Thoracic aorta (tissue), 2 donors: ENCODE measurements around the gene DHX15. TPM values are rescaled to one million over a fixed set of nuclear protein-coding genes. Genes with fewer than 3 reads are reported as not detected.

Experiments
- ATAC-seq: fragments of 150-250 bp; one replicate; pipeline ENCODE4 v1.8.0; 2017; ENCODE audit warnings: low read depth; ENCODE audit not compliant: insufficient number of reproducible peaks, low FRiP score
- DNase-seq: peaks from one replicate; pipeline ENCODE4 v3.0.0-alpha.2; 2020; ENCODE audit warnings: low spot score
- H3K27ac ChIP-seq, 2 donors: fragments of 200-600 bp; sonication (generic); 1 replicate in 1 of 2; 2 replicates in 1 of 2; pipeline ENCODE4 v1.5.1; 2016; ENCODE audit warnings: mild to moderate bottlenecking in 2 of 2, moderate library complexity in 2 of 2
- H3K27me3 ChIP-seq: fragments of 200-600 bp; sonication (generic); replicated peaks from 2 replicates; pipeline ENCODE4 v1.6.0; 2016; ENCODE audit warnings: mild to moderate bottlenecking; ENCODE audit not compliant: insufficient read depth
- H3K36me3 ChIP-seq: fragments of 200-600 bp; sonication (generic); one replicate; pipeline ENCODE4 v1.5.1; 2016
- H3K4me1 ChIP-seq, 2 donors: fragments of 200-600 bp; sonication (generic); 1 replicate in 1 of 2; 2 replicates in 1 of 2; pipeline versions ENCODE4 v1.5.1 to v1.6.0; 2016; ENCODE audit warnings: low read depth in 2 of 2, mild to moderate bottlenecking in 1 of 2; ENCODE audit not compliant: control insufficient read depth in 1 of 2
- H3K4me3 ChIP-seq: fragments of 200-600 bp; sonication (generic); 2 replicates; pipeline ENCODE4 v1.5.1; 2016; ENCODE audit warnings: mild to moderate bottlenecking
- H3K9me3 ChIP-seq: fragments of 200-600 bp; sonication (generic); 2 replicates; pipeline ENCODE4 v1.5.1; 2016
- total RNA-seq, 2 donors: library from RNA; depleted of rRNA; stranded (reverse); fragments of >200 nt; gene quantifications; one replicate each; pipeline versions ENCODE4 v1.1.0 to v1.2.3, GENCODE V29; 2016
- TF ChIP-seq, protein P1 (sequence below): fragments of 200-600 bp; sonication (generic); IDR thresholded peaks from one replicate; pipeline ENCODE4 v1.5.1; 2019; ENCODE audit warnings: antibody characterized with exemption

Gene DHX15
- total RNA-seq, 2 donors from 2014 or later: 101 to 171 TPM

DNA sequence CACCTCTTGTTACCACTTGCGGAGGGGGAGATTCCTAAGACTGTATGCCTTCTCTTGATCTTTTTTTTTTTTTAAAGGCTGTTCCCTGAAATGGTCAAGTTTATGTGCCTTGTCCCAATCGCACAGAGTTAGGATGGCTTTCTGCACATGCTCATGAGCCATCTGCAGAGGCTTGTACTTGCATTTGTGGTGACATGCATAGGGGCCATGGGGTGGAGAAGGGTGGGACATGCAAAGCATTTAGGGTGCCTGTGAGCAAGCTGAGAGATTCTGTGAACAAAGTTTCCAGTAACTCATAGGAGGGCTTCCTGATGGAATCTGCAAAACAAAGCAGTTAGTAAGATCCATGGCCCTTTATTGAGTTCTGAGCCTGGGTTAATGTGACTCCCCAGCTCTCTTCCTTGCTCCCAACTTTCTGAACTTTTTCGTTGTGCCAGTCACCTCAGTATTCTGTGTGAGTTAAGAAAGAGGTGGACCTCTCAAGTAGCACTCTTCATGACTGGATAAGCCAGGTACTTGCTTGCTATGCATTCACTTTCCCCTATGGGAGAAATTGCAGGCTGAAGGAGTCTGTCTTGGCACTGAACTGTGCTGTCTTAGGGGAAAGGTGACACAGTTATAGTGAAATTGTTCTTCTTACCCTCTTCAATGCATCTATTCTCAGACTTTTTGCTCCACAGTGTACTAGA, 37.9 kb upstream of the DHX15 start:
- H3K27me3 ChIP-seq: no peaks in the 10 kb centered on the region
- no peak for ATAC-seq
- TF ChIP-seq, protein P1, sequence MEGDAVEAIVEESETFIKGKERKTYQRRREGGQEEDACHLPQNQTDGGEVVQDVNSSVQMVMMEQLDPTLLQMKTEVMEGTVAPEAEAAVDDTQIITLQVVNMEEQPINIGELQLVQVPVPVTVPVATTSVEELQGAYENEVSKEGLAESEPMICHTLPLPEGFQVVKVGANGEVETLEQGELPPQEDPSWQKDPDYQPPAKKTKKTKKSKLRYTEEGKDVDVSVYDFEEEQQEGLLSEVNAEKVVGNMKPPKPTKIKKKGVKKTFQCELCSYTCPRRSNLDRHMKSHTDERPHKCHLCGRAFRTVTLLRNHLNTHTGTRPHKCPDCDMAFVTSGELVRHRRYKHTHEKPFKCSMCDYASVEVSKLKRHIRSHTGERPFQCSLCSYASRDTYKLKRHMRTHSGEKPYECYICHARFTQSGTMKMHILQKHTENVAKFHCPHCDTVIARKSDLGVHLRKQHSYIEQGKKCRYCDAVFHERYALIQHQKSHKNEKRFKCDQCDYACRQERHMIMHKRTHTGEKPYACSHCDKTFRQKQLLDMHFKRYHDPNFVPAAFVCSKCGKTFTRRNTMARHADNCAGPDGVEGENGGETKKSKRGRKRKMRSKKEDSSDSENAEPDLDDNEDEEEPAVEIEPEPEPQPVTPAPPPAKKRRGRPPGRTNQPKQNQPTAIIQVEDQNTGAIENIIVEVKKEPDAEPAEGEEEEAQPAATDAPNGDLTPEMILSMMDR: no peak

DNA sequence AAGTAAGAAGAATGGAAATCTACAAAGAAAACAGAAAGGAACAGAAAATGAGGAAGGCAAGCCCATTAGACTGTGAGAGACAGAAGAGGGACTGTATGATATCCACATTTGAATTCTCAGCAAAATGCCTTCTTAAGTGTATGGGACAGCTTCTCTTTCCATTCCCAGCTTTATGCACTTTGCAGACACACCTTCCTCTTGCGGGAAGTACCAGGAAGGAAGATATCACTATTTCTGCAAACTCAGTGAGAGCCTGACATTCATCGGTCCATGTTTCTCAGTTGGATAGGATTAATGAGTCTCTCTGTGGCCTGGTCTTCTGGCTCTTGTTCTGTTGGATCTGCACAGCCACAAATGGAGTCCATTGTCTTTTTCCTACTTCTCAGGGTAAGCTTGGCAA, 31.6 kb upstream of the DHX15 start:
- Histone ChIP-seq H3K27ac (no peak overlapping the region), H3K9me3 (no peaks in the 10 kb centered on the region), H3K36me3 (no peaks in the 10 kb centered on the region), H3K27me3 (no peaks in the 10 kb centered on the region), H3K4me3 (no peak overlapping the region), H3K4me1 (no peaks in the 10 kb centered on the region)
- ATAC-seq (no peak), DNase-seq (no peak)
- TF ChIP-seq, protein P1: no peak

More for the DNA sequence above, 37.9 kb upstream of the DHX15 start:
- Histone ChIP-seq H3K27ac (no peak overlapping the region), H3K4me3 (no peak overlapping the region), H3K4me1 (no peaks in the 10 kb centered on the region), H3K36me3 (no peaks in the 10 kb centered on the region), H3K9me3 (no peaks in the 10 kb centered on the region)
- no peak for DNase-seq

DNA sequence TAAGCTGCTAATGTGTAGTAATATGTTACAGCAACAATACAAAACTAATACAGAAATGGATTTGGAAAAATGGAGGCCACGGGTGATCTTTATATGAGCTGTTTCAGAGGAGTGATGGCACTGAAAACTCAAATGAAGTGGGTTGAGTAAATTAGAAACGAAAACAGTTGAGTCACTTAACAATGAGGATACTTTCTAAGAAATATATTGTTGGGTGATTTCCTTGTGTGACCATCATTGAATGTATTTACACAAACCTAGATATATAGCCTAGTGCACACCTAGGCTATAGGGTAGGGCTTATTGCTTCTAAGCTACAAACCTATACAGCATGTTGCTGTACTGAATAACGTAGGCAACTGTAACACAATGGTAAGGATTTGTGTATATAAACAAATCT, 30.5 kb upstream of the DHX15 start:
- Histone ChIP-seq H3K27me3 (no peaks in the 10 kb centered on the region), H3K36me3 (no peaks in the 10 kb centered on the region), H3K9me3 (no peaks in the 10 kb centered on the region), H3K4me3 (no peak overlapping the region), H3K27ac (no peak overlapping the region), H3K4me1 (no peaks in the 10 kb centered on the region)
- TF ChIP-seq, protein P1: no peak
- DNase-seq (no peak), ATAC-seq (no peak)

DNA sequence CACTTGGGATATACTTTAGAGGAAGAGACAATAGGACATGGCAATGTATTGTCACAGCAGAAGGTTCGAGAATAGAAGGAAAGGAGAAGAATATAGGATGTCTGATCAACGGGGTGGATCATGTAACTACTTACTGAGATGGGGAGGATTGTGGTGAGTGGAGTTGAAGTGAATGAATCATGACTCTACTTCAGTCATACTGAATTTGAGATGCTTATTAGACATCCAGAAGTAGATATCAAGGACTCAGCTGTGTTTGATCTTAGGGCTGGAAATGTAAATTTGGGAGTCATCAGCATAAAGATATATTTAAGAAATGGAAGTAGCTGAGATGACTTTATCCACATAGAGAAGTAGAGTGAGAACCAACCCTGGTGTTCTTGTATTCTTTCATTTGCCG, 29.1 kb upstream of the DHX15 start:
- H3K36me3 ChIP-seq: no peaks in the 10 kb centered on the region
- DNase-seq (no peak), ATAC-seq (no peak)

DNA sequence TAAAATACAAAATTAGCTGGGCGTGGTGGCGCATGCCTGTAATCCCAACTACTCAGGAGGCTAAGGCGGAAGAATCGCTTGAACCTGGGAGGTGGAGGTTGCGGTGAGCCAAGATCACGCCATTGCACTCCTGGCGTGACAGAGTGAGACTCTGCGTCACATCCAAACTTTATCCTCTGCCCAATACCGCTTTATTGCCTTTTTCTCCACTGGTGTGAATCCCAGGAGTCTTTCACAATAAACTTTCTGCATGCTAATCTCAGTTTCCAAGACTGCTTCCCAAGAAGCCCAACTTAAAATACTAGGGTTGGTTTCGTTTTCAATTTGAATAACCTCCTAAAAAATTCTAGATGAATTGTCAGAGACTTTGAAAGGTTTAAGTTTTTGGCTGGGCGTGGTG, 27.2 kb upstream of the DHX15 start:
- Histone ChIP-seq H3K27me3 (no peaks in the 10 kb centered on the region), H3K27ac (no peak overlapping the region), H3K36me3 (no peaks in the 10 kb centered on the region), H3K4me1 (no peaks in the 10 kb centered on the region), H3K9me3 (no peaks in the 10 kb centered on the region), H3K4me3 (no peak overlapping the region)
- ATAC-seq (no peak), DNase-seq (no peak)
- TF ChIP-seq, protein P1: no peak

More for the DNA sequence above, 29.1 kb upstream of the DHX15 start:
- Histone ChIP-seq H3K27ac (no peak overlapping the region), H3K9me3 (no peaks in the 10 kb centered on the region), H3K4me1 (no peaks in the 10 kb centered on the region), H3K27me3 (no peaks in the 10 kb centered on the region), H3K4me3 (no peak overlapping the region)
- TF ChIP-seq, protein P1: no peak
